Keratinocyte (primary cell): ENCODE results near the gene PKHD1. TPM values are rescaled to one million over a fixed set of nuclear protein-coding genes. Genes with fewer than 3 reads are reported as not detected.

ENCODE experiments used
- DNase-seq: peaks from one replicate; pipeline ENCODE4 v3.0.0-alpha.2; 2011; ENCODE audit warnings: low read depth, missing footprints, low spot score
- FAIRE-seq: peaks from 2 replicates; lab custom pipeline; 2011; peaks lifted over from hg19 to GRCh38; lab: Jason Lieb, UNC
- H2AFZ ChIP-seq: 2 replicates; pipeline ENCODE4 v1.6.0; 2012; ENCODE audit warnings: low read length, control low read depth, inconsistent platforms; ENCODE audit not compliant: control insufficient read depth
- H3K27ac ChIP-seq: 2 replicates; pipeline ENCODE4 v1.5.1; 2011; ENCODE audit warnings: low read length; ENCODE audit not compliant: control insufficient read depth, insufficient read depth
- H3K27me3 ChIP-seq: 3 replicates; pipeline ENCODE4 v1.6.0; 2011; ENCODE audit warnings: low read length; ENCODE audit not compliant: control insufficient read depth, insufficient read depth; ENCODE audit errors: extremely low read depth
- H3K36me3 ChIP-seq, 2 experiments: 2 replicates in 1 of 2; 3 replicates in 1 of 2; pipeline ENCODE4 v1.5.1; 2011; ENCODE audit warnings: low read length in 2 of 2, mild to moderate bottlenecking in 1 of 2; ENCODE audit not compliant: control insufficient read depth in 2 of 2, insufficient read depth in 2 of 2; ENCODE audit errors: extremely low read depth in 1 of 2
- H3K4me1 ChIP-seq: 3 replicates; pipeline ENCODE4 v1.5.1; 2011; ENCODE audit warnings: low read length; ENCODE audit not compliant: control insufficient read depth, insufficient read depth; ENCODE audit errors: extremely low read depth
- H3K4me2 ChIP-seq: 3 replicates; pipeline ENCODE4 v1.6.0; 2011; ENCODE audit warnings: low read depth, low read length; ENCODE audit not compliant: control insufficient read depth, insufficient read depth; ENCODE audit errors: extremely low read depth
- H3K4me3 ChIP-seq, 3 experiments: fragments of 200-600 bp in 1 of 3; sonication (generic) in 1 of 3; 2 replicates in 2 of 3; 3 replicates in 1 of 3; pipeline ENCODE4 v1.5.1; 2011 to 2016; ENCODE audit warnings: low read length in 3 of 3, mild to moderate bottlenecking in 3 of 3, control low read depth in 2 of 3, inconsistent platforms in 1 of 3, low read depth in 1 of 3, mixed read lengths in 1 of 3, mixed run types in 1 of 3, moderate library complexity in 1 of 3; ENCODE audit not compliant: control insufficient read depth in 2 of 3, insufficient read depth in 2 of 3; ENCODE audit errors: extremely low read depth in 1 of 3
- H3K79me2 ChIP-seq: 2 replicates; pipeline ENCODE4 v1.6.0; 2012; ENCODE audit warnings: low read length; ENCODE audit not compliant: control insufficient read depth, insufficient read depth
- H3K9ac ChIP-seq: 3 replicates; pipeline ENCODE4 v1.6.0; 2011; ENCODE audit warnings: low read length; ENCODE audit not compliant: control insufficient read depth, insufficient read depth; ENCODE audit errors: extremely low read depth
- H3K9me1 ChIP-seq: 3 replicates; pipeline ENCODE4 v1.6.0; 2011; ENCODE audit warnings: low read length; ENCODE audit not compliant: control insufficient read depth, insufficient read depth; ENCODE audit errors: extremely low read depth
- H3K9me3 ChIP-seq: 2 replicates; pipeline ENCODE4 v1.5.1; 2012; ENCODE audit warnings: low read depth, low read length; ENCODE audit not compliant: control insufficient read depth
- H4K20me1 ChIP-seq: 3 replicates; pipeline ENCODE4 v1.6.0; 2011; ENCODE audit warnings: low read length; ENCODE audit not compliant: control insufficient read depth, insufficient read depth; ENCODE audit errors: extremely low read depth
- EZH2 ChIP-seq: IDR thresholded peaks from one replicate; pipeline ENCODE4 v1.6.1; 2012; ENCODE audit warnings: inconsistent platforms, mild to moderate bottlenecking, low read length, moderate library complexity
- dilution Hi-C: fragments of 300-500 bp; cut with MboI; formaldehyde crosslinking; loops from one replicate; pipeline ENCODE4 v1.7.0; 2020; ENCODE audit warnings: low sequenced_read_pairs; ENCODE audit not compliant: extremely low pct_ligation_motif_present
- polyA plus RNA-seq, 5 experiments: library from polyadenylated mRNA; depleted of rRNA in 3 of 5; stranded (reverse) in 3 of 5; stranded (forward) in 1 of 5; unstranded in 1 of 5; fragments of >200 nt; gene quantifications; 1 replicate in 1 of 5; 2 replicates in 3 of 5; 3 replicates in 1 of 5; pipeline versions ENCODE4 v1.2.1 to v1.2.3, GENCODE V29; 2011 to 2012; ENCODE audit warnings: missing spikeins in 2 of 5, low read depth in 1 of 5, low replicate concordance in 1 of 5
- TF ChIP-seq, protein P1 (sequence below), 3 experiments: IDR thresholded peaks in 1 of 3; conservative IDR thresholded peaks in 1 of 3; optimal IDR thresholded peaks in 1 of 3; 2 replicates in 2 of 3; 3 replicates in 1 of 3; pipeline versions ENCODE3 to v1.5.1; 2011; ENCODE audit warnings: low read length in 3 of 3, mild to moderate bottlenecking in 3 of 3, moderate library complexity in 2 of 3, control low read depth in 1 of 3, inconsistent platforms in 1 of 3; ENCODE audit not compliant: insufficient read depth in 2 of 3; ENCODE audit errors: extremely low read depth in 1 of 3

The PKHD1 gene
- polyA plus RNA-seq, 1 donor (not counting 4 experiments of a cell fraction or from before 2014, with no cell fraction given), result under 0.01 TPM

DNA sequence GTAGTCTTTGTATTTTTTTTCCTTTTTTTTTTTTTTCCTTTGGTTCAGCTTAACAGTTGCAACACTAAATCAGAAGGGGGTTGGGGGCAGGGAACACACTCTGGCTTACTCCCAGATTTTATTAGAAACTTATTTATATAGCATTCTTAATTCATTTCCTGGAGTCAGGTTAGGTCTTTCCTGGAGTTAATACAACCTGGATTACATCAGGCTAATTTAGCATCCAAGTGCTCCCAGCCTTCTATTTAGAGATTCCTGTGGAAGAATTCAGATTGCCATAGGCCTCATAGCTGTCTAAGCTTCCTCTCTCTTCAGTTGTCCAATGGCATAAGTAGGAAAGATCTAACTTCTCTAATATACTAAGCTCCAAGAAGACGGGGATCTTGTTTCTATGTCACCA, 35.8 kb upstream of the PKHD1 start:
- FAIRE-seq (no peak), DNase-seq (no peak)
- TF ChIP-seq, protein P1, sequence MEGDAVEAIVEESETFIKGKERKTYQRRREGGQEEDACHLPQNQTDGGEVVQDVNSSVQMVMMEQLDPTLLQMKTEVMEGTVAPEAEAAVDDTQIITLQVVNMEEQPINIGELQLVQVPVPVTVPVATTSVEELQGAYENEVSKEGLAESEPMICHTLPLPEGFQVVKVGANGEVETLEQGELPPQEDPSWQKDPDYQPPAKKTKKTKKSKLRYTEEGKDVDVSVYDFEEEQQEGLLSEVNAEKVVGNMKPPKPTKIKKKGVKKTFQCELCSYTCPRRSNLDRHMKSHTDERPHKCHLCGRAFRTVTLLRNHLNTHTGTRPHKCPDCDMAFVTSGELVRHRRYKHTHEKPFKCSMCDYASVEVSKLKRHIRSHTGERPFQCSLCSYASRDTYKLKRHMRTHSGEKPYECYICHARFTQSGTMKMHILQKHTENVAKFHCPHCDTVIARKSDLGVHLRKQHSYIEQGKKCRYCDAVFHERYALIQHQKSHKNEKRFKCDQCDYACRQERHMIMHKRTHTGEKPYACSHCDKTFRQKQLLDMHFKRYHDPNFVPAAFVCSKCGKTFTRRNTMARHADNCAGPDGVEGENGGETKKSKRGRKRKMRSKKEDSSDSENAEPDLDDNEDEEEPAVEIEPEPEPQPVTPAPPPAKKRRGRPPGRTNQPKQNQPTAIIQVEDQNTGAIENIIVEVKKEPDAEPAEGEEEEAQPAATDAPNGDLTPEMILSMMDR (optimal IDR thresholded peaks at IDR 0.05 in 1 of 3, IDR thresholded peaks at IDR 0.05 in 1 of 3, conservative IDR thresholded peaks at IDR 0.05 in 1 of 3; ENCODE audit: extremely low read depth in 1 of 3, insufficient read depth in 2 of 3, low read length in 3 of 3), result no peak
- TF ChIP-seq EZH2, result no peak
- Histone ChIP-seq H3K4me3 (no peak overlapping the region), H3K27me3 (peaks cover 3% of the 10 kb centered on the region), H3K4me2 (no peak overlapping the region), H3K4me1 (no peaks in the 10 kb centered on the region), H3K9me1 (no peaks in the 10 kb centered on the region), H4K20me1 (no peaks in the 10 kb centered on the region), H3K79me2 (no peaks in the 10 kb centered on the region), H3K36me3 (no peaks in the 10 kb centered on the region), H3K9me3 (no peaks in the 10 kb centered on the region), H2AFZ (no peak overlapping the region), H3K9ac (no peak overlapping the region), H3K27ac (no peak overlapping the region)
- dilution Hi-C loops, result no loop called here

DNA sequence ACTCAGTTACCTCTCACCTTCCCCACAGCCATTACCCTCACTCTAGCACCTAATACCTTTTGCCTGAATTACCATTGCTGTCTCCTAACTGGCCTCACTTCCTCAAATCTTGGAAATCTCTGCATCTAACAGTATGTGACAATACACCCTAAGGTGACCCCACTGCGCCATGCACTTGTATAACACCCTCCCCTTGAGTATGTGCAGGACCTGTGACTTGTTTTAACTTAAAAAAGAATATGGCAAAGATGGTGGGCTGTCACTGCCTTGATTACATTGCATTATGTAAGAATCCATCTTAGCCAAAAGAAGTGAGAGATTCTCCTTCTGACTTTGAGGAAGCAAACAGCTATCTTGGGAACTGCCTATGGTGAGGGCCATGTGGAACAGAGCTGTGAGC, 29.9 kb upstream of the PKHD1 start:
- no peak overlapping the region for H2AFZ ChIP-seq
- no peak overlapping the region for H3K27ac ChIP-seq
- H3K9me3 ChIP-seq, result no peaks in the 10 kb centered on the region
- no peak for DNase-seq
- TF ChIP-seq, protein P1 (optimal IDR thresholded peaks at IDR 0.05 in 1 of 3, IDR thresholded peaks at IDR 0.05 in 1 of 3, conservative IDR thresholded peaks at IDR 0.05 in 1 of 3; ENCODE audit: extremely low read depth in 1 of 3, insufficient read depth in 2 of 3, low read length in 3 of 3), result no peak
- no peak for TF ChIP-seq EZH2
- H3K4me3 ChIP-seq, result no peak overlapping the region
- H3K9ac ChIP-seq, result no peak overlapping the region
- no peak for FAIRE-seq
- no peaks in the 10 kb centered on the region for H4K20me1 ChIP-seq
- no peaks in the 10 kb centered on the region for H3K27me3 ChIP-seq
- dilution Hi-C loops, result no loop called here
- H3K4me2 ChIP-seq, result no peak overlapping the region
- H3K4me1 ChIP-seq, result no peaks in the 10 kb centered on the region
- H3K79me2 ChIP-seq, result no peaks in the 10 kb centered on the region
- H3K9me1 ChIP-seq, result no peaks in the 10 kb centered on the region
- H3K36me3 ChIP-seq, result no peaks in the 10 kb centered on the region
